Nephron progenitor cell (in vitro differentiated cells): ENCODE measurements around the gene PCDHA13.
"Not testable (repeated sequence)": the region's sequence is repeated elsewhere in the genome, so short reads cannot be mapped to it uniquely, and the experiment has no call there.

Source experiments
- DNase-seq: peaks from one replicate; pipeline ENCODE4 v3.0.0; 2021
- H3K27ac Mint-ChIP-seq: 2 replicates; pipeline ENCODE4 v1.8.0; 2021; ENCODE audit warnings: mild to moderate bottlenecking, moderate library complexity, mixed read lengths
- H3K27me3 Mint-ChIP-seq: 2 replicates; pipeline ENCODE4 v1.8.0; 2021; ENCODE audit warnings: mild to moderate bottlenecking, low read depth, mixed read lengths; ENCODE audit not compliant: poor library complexity
- H3K36me3 Mint-ChIP-seq: 2 replicates; pipeline ENCODE4 v1.8.0; 2021; ENCODE audit warnings: low read depth, mixed read lengths
- H3K4me1 Mint-ChIP-seq: 2 replicates; pipeline ENCODE4 v1.8.0; 2021; ENCODE audit warnings: mixed read lengths
- H3K4me3 Mint-ChIP-seq: 2 replicates; pipeline ENCODE4 v1.8.0; 2021; ENCODE audit warnings: mild to moderate bottlenecking, moderate library complexity, mixed read lengths
- H3K9me3 Mint-ChIP-seq: 2 replicates; pipeline ENCODE4 v1.8.0; 2021; ENCODE audit warnings: mild to moderate bottlenecking, moderate library complexity, mixed read lengths
- CTCF ChIP-seq: fragments of 200-600 bp; sonication (generic); IDR thresholded peaks from 2 replicates; pipeline ENCODE4 v1.5.0; 2021; ENCODE audit warnings: antibody characterized with exemption

PCDHA13 gene, protein sequence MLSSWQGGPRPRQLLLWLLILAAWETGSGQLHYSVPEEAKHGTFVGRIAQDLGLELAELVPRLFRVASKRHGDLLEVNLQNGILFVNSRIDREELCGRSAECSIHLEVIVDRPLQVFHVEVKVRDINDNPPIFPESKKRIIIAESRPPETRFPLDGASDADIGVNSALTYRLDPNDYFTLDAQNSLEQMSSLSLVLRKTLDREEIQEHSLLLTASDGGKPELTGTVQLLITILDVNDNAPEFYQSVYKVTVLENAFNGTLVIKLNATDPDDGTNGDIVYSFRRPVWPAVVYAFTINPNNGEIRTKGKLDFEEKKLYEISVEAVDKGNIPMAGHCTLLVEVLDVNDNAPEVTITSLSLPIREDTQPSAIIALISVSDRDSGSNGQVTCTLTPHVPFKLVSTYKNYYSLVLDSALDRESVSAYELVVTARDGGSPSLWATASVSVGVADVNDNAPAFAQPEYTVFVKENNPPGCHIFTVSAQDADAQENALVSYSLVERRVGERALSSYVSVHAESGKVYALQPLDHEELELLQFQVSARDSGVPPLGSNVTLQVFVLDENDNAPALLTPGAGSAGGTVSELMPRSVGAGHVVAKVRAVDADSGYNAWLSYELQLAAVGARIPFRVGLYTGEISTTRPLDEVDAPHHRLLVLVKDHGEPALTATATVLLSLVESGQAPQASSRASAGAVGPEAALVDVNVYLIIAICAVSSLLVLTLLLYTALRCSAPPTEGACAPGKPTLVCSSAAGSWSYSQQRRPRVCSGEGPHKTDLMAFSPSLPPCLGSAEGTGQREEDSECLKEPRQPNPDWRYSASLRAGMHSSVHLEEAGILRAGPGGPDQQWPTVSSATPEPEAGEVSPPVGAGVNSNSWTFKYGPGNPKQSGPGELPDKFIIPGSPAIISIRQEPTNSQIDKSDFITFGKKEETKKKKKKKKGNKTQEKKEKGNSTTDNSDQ

GRCh38 chr5:140881889-140882590, at the start of gene PCDHA13:
TSS of gene PCDHA13 (plus strand) at chr5:140882124. CDS start at chr5:140882269, 145 bp downstream.
- no peaks in the 10 kb centered on the region for H3K27me3 Mint-ChIP-seq
- no peak for TF ChIP-seq CTCF
- no peak for DNase-seq
- peaks cover 79% of the 10 kb centered on the region for H3K36me3 Mint-ChIP-seq
- H3K27ac Mint-ChIP-seq, result no peak within 1 kb of the TSS
- peaks cover 76% of the 10 kb centered on the region for H3K9me3 Mint-ChIP-seq
- no peaks in the 10 kb centered on the region for H3K4me1 Mint-ChIP-seq
- no peak within 1 kb of the TSS for H3K4me3 Mint-ChIP-seq

DNA sequence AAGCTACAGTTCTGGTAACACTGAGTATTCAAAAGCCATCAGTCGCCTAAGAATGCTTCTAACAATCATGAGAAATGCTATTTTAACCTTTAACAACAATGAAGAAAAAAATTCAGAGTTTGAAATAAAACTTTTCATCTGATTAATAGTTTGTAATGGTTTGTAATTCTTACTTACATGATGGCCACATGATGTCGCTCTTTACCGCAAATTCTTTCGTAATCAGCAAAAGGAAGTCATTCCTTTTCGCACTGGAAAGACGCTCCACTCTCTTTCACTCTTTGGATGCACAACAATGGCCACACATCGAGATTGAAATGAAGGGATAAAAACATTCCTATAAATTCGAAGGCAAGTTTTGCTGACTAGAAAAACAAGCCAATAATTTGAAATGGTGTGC, 47.9 kb upstream of the PCDHA13 start, which contains the start of gene PCDHA7:
Gene PCDHA7 (plus strand): TSS at position 277 of the 400 bp plus-strand sequence. CDS start 115 bp downstream, at position 392.
- H3K36me3 Mint-ChIP-seq, result peaks cover 82% of the 10 kb centered on the region
- H3K27ac Mint-ChIP-seq, result no peak within 1 kb of the TSS
- H3K9me3 Mint-ChIP-seq, result peaks cover 80% of the 10 kb centered on the region
- no peak within 1 kb of the TSS for H3K4me3 Mint-ChIP-seq
- no peaks in the 10 kb centered on the region for H3K4me1 Mint-ChIP-seq
- no peak for TF ChIP-seq CTCF
- DNase-seq, result no peak
- no peaks in the 10 kb centered on the region for H3K27me3 Mint-ChIP-seq

DNA sequence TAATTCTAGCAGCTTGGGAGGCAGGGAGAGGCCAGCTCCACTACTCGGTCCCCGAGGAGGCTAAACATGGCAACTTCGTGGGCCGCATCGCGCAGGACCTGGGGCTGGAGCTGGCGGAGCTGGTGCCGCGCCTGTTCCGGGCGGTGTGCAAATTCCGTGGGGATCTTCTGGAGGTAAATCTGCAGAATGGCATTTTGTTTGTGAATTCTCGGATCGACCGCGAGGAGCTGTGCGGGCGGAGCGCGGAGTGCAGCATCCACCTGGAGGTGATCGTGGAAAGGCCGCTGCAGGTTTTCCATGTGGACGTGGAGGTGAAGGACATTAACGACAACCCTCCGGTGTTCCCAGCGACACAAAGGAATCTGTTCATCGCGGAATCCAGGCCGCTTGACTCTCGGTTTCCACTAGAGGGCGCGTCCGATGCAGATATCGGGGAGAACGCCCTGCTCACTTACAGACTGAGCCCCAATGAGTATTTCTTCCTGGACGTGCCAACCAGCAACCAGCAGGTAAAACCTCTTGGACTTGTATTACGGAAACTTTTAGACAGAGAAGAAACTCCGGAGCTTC, 47.4 kb upstream of the PCDHA13 start:
- Mint-ChIP-seq H3K36me3 (peaks cover 80% of the 10 kb centered on the region), H3K9me3 (peaks cover 79% of the 10 kb centered on the region)
- not testable (repeated sequence) for H3K27ac Mint-ChIP-seq, H3K27me3 Mint-ChIP-seq, H3K4me3 Mint-ChIP-seq, H3K4me1 Mint-ChIP-seq, DNase-seq

DNA sequence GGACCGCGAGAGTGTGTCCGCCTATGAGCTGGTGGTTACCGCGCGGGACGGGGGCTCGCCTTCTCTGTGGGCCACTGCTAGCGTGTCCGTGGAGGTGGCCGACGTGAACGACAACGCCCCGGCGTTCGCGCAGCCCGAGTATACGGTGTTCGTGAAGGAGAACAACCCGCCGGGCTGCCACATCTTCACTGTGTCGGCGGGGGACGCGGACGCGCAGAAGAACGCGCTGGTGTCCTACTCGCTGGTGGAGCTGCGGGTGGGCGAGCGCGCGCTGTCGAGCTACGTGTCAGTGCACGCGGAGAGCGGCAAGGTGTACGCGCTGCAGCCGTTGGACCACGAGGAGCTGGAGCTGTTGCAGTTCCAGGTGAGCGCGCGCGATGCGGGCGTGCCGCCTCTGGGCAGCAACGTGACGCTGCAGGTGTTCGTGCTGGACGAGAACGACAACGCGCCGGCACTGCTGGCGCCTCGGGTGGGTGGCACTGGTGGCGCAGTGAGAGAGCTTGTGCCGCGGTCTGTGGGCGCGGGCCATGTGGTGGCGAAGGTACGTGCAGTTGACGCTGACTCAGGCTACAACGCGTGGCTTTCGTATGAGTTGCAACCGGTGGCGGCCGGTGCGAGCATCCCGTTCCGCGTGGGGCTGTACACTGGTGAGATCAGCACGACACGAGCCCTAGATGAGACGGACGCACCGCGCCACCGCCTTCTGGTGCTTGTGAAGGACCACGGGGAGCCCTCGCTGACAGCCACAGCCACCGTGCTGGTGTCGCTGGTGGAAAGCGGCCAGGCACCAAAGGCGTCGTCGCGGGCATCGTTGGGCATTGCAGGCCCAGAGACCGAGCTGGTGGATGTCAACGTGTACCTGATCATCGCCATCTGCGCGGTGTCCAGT, 46.1 kb upstream of the PCDHA13 start:
- Mint-ChIP-seq H3K9me3 (peaks cover 88% of the 10 kb centered on the region), H3K36me3 (peaks cover 85% of the 10 kb centered on the region), H3K27me3 (no peaks in the 10 kb centered on the region), H3K4me1 (no peaks in the 10 kb centered on the region), H3K4me3 (no peak overlapping the region), H3K27ac (no peak overlapping the region)
- TF ChIP-seq CTCF, result no peak
- no peak for DNase-seq

DNA sequence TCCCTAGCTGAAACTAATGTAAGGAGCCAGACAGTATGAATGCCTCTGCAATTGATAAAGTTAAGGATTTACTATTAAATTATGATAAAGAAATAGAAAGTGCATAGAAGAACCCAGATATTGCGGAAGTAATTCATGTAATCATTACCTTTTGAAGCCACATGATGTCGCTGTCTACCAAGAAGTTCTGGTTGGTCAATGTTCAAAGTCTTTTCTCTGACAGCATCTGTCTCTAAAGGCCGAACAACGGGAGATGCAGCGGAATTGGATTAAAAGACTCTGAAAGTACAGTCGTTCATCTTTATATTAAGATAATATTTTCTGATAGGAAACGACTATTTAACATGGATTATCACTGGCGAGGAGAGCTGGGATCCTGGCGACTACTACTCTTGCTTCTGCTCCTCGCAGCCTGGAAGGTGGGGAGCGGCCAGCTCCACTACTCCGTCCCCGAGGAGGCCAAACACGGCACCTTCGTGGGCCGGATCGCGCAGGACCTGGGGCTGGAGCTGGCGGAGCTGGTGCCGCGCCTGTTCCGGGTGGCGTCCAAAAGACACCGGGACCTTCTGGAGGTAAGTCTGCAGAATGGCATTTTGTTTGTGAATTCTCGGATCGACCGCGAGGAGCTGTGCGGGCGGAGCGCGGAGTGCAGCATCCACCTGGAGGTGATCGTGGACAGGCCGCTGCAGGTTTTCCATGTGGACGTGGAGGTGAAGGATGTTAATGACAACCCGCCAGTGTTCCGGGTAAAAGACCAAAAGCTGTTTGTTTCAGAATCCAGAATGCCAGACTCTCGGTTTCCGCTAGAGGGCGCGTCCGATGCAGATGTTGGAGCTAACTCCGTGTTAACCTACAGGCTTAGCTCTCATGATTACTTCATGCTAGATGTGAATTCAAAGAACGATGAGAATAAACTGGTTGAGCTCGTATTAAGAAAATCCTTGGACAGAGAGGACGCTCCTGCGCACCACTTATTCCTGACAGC, 40.7 kb upstream of the PCDHA13 start, which contains the start of gene PCDHA8:
Gene PCDHA8 (plus strand): TSS at position 210 of the 985 bp plus-strand sequence. CDS start 135 bp downstream, at position 345.
- no peaks in the 10 kb centered on the region for H3K4me1 Mint-ChIP-seq
- no peak for TF ChIP-seq CTCF
- no peaks in the 10 kb centered on the region for H3K27me3 Mint-ChIP-seq
- no peak within 1 kb of the TSS for H3K27ac Mint-ChIP-seq
- no peak for DNase-seq
- H3K36me3 Mint-ChIP-seq, result peaks cover 76% of the 10 kb centered on the region
- peaks cover 85% of the 10 kb centered on the region for H3K9me3 Mint-ChIP-seq
- no peak within 1 kb of the TSS for H3K4me3 Mint-ChIP-seq
